Loucy (cell line): ENCODE data around the gene EGLN1.

Experiments used
- H2AFZ ChIP-seq: fragments of 200-600 bp; sonication (generic); 2 replicates; pipeline ENCODE4 v1.6.0; 2016; ENCODE audit warnings: antibody characterized with exemption, mild to moderate bottlenecking, low read length, moderate library complexity
- H3F3A ChIP-seq: fragments of 200-600 bp; 2 replicates; pipeline ENCODE4 v1.6.0; 2016; ENCODE audit warnings: antibody characterized with exemption, low read depth, mild to moderate bottlenecking
- H3K27me3 ChIP-seq: fragments of 200-600 bp; sonication (generic); 2 replicates; pipeline ENCODE4 v1.6.1; 2014; ENCODE audit warnings: low read length, mild to moderate bottlenecking; ENCODE audit not compliant: insufficient read depth, poor library complexity, severe bottlenecking
- H3K36me3 ChIP-seq: fragments of 200-600 bp; sonication (generic); 2 replicates; pipeline ENCODE4 v1.6.1; 2016; ENCODE audit warnings: low read length; ENCODE audit not compliant: insufficient read depth
- H3K4me1 ChIP-seq: fragments of 200-600 bp; sonication (generic); 2 replicates; pipeline ENCODE4 v1.5.1; 2014; ENCODE audit warnings: low read length, mild to moderate bottlenecking; ENCODE audit not compliant: insufficient read depth, poor library complexity, severe bottlenecking
- H3K4me2 ChIP-seq: fragments of 200-600 bp; sonication (generic); 2 replicates; pipeline ENCODE4 v1.6.0; 2014; ENCODE audit warnings: antibody characterized with exemption, low read length, low read depth, mild to moderate bottlenecking; ENCODE audit not compliant: poor library complexity, severe bottlenecking
- H3K4me3 ChIP-seq: fragments of 200-600 bp; sonication (generic); 2 replicates; pipeline ENCODE4 v1.5.1; 2014; ENCODE audit warnings: low read length, mild to moderate bottlenecking, mixed read lengths; ENCODE audit not compliant: poor library complexity, severe bottlenecking
- H3K79me2 ChIP-seq: fragments of 200-600 bp; sonication (generic); 2 replicates; pipeline ENCODE4 v1.6.1; 2014; ENCODE audit warnings: low read length; ENCODE audit not compliant: insufficient read depth
- H3K9ac ChIP-seq: fragments of 200-600 bp; sonication (generic); 2 replicates; pipeline ENCODE4 v1.6.0; 2014; ENCODE audit warnings: mild to moderate bottlenecking, low read depth, low read length, moderate library complexity; ENCODE audit not compliant: poor library complexity, severe bottlenecking
- H3K9me2 ChIP-seq: fragments of 200-600 bp; sonication (generic); replicated peaks from 2 replicates; pipeline ENCODE4 v1.6.1; 2016; ENCODE audit warnings: low read depth, low read length, mixed read lengths
- H3K9me3 ChIP-seq: fragments of 200-600 bp; sonication (generic); 2 replicates; pipeline ENCODE4 v1.6.1; 2014; ENCODE audit warnings: mild to moderate bottlenecking, antibody characterized with exemption, low read length, low read depth; ENCODE audit not compliant: insufficient read depth
- H4K20me1 ChIP-seq: fragments of 200-600 bp; sonication (generic); 2 replicates; pipeline ENCODE4 v1.6.0; 2014; ENCODE audit warnings: antibody characterized with exemption, low read length, mild to moderate bottlenecking; ENCODE audit not compliant: insufficient read depth, poor library complexity, severe bottlenecking
- EZH2phosphoT487 ChIP-seq: fragments of 200-600 bp; IDR thresholded peaks from 2 replicates; pipeline ENCODE4 v1.6.1; 2018; ENCODE audit warnings: antibody characterized with exemption, mild to moderate bottlenecking, moderate library complexity, borderline replicate concordance
- TF ChIP-seq, protein P1 (sequence below): fragments of 200-600 bp; sonication (generic); conservative IDR thresholded peaks from 2 replicates; pipeline ENCODE4 v1.5.1; 2014; ENCODE audit warnings: mild to moderate bottlenecking, antibody characterized with exemption, low read length

The EGLN1 gene

DNA sequence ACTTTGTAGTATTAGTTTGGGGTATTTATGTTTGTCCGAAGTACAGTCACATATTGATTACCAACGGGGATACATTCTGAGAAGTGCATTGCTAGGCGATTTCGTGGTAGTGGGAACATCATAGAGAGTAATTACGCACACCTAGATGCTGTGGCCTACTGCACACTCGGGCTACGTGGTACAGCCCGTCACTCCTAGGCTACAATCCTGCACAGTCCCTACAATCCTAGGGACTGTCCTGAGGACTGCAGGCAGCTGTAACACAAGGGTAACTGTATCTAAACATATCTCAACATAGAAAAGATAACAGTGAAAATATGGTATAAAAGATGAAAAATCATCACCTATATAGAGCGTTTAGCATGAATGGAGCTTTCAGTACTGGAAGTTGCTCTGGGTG is 103.0 kb downstream of the EGLN1 start:
- Histone ChIP-seq H3K9ac (no peak overlapping the region), H2AFZ (no peak overlapping the region), H3K27me3 (no peaks in the 10 kb centered on the region), H3F3A (no peaks in the 10 kb centered on the region), H3K4me1 (no peaks in the 10 kb centered on the region), H3K4me3 (no peak overlapping the region), H3K9me3 (no peaks in the 10 kb centered on the region), H3K36me3 (no peaks in the 10 kb centered on the region), H3K4me2 (no peak overlapping the region), H3K79me2 (no peaks in the 10 kb centered on the region), H4K20me1 (no peaks in the 10 kb centered on the region), H3K9me2 (no peaks in the 10 kb centered on the region)
- TF ChIP-seq EZH2phosphoT487: no peak
- TF ChIP-seq, protein P1, sequence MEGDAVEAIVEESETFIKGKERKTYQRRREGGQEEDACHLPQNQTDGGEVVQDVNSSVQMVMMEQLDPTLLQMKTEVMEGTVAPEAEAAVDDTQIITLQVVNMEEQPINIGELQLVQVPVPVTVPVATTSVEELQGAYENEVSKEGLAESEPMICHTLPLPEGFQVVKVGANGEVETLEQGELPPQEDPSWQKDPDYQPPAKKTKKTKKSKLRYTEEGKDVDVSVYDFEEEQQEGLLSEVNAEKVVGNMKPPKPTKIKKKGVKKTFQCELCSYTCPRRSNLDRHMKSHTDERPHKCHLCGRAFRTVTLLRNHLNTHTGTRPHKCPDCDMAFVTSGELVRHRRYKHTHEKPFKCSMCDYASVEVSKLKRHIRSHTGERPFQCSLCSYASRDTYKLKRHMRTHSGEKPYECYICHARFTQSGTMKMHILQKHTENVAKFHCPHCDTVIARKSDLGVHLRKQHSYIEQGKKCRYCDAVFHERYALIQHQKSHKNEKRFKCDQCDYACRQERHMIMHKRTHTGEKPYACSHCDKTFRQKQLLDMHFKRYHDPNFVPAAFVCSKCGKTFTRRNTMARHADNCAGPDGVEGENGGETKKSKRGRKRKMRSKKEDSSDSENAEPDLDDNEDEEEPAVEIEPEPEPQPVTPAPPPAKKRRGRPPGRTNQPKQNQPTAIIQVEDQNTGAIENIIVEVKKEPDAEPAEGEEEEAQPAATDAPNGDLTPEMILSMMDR: no peak

DNA sequence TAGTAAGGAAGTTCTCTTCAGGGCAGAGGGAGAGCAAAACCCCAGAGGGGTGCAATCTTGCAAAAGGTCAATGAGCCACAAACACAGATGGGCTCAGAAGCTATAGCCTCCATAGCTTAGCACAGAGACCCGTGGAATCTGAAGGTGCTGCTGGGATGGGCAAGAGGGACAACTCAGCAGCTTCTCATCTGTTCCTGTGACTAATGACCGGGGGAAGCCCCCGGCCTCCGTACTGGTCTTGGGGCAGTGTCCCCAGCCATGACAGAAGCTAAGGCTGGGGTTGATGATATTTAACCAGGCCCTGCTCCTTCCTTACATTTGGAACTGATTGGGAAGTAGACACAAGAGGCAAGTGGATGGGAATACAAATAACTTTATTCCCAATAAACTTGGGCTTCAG is 103.5 kb downstream of the EGLN1 start:
- H3K4me1 ChIP-seq: no peaks in the 10 kb centered on the region
- no peaks in the 10 kb centered on the region for H3F3A ChIP-seq

DNA sequence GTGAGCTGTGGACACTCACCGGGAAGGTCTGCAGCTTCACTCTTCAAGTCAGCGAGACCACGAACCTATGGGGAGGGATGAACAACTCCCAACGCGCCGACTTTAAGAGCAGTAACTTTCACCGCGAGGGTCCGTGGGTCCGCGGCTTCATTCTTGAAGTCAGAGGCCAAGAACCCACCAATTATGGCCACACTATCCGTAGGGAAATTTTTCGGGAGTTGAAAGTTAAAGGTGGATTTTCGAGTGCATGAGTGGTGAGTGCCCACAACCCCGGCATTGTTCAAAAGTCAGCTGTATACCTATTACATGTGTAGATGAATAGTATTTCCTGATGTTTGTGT is 104.1 kb downstream of the EGLN1 start:
- no peaks in the 10 kb centered on the region for H3K9me2 ChIP-seq
- no peaks in the 10 kb centered on the region for H3K27me3 ChIP-seq
- H3F3A ChIP-seq: no peaks in the 10 kb centered on the region
- no peaks in the 10 kb centered on the region for H3K79me2 ChIP-seq
- no peak overlapping the region for H3K9ac ChIP-seq
- no peaks in the 10 kb centered on the region for H3K4me1 ChIP-seq
- H4K20me1 ChIP-seq: no peaks in the 10 kb centered on the region
- H3K4me2 ChIP-seq: no peak overlapping the region
- no peak overlapping the region for H2AFZ ChIP-seq
- TF ChIP-seq, protein P1: no peak
- TF ChIP-seq EZH2phosphoT487: no peak
- H3K36me3 ChIP-seq: no peaks in the 10 kb centered on the region
- H3K4me3 ChIP-seq: no peak overlapping the region
- no peaks in the 10 kb centered on the region for H3K9me3 ChIP-seq

More for the DNA sequence above, 103.5 kb downstream of the EGLN1 start:
- Histone ChIP-seq H4K20me1 (no peaks in the 10 kb centered on the region), H3K27me3 (no peaks in the 10 kb centered on the region), H3K4me3 (no peak overlapping the region), H3K36me3 (no peaks in the 10 kb centered on the region), H3K9ac (no peak overlapping the region), H3K9me2 (no peaks in the 10 kb centered on the region), H2AFZ (no peak overlapping the region), H3K9me3 (no peaks in the 10 kb centered on the region), H3K79me2 (no peaks in the 10 kb centered on the region), H3K4me2 (no peak overlapping the region)
- TF ChIP-seq, protein P1: no peak
- TF ChIP-seq EZH2phosphoT487: no peak
